Liver (tissue), 9 donors: Measurements from ENCODE around the gene RBM47. TPM values are rescaled to one million over a fixed set of nuclear protein-coding genes. Genes with fewer than 3 reads are reported as not detected.
A peak's percentile ranks its signal among the peaks of the same experiment; 100 is the strongest.

Source experiments
- DNase-seq: peaks from one replicate; pipeline ENCODE4 v3.0.0-alpha.2; 2017; ENCODE audit warnings: low spot score
- H3K27ac ChIP-seq, 2 donors: one replicate each; pipeline ENCODE4 v1.7.0; 2013; ENCODE audit warnings: inconsistent platforms in 2 of 2, low read length in 2 of 2, control low read depth in 1 of 2, low read depth in 1 of 2, mild to moderate bottlenecking in 1 of 2
- H3K27me3 ChIP-seq, 4 donors: one replicate each; pipeline versions ENCODE4 v1.6.1 to v1.7.0; 2013; ENCODE audit warnings: low read length in 3 of 4, inconsistent platforms in 1 of 4, mild to moderate bottlenecking in 1 of 4, moderate library complexity in 1 of 4; ENCODE audit not compliant: control insufficient read depth in 4 of 4, insufficient read depth in 4 of 4
- H3K36me3 ChIP-seq, 4 donors: one replicate each; pipeline versions ENCODE4 v1.6.1 to v1.7.0; 2013; ENCODE audit warnings: low read length in 3 of 4, mild to moderate bottlenecking in 3 of 4, low read depth in 1 of 4, moderate library complexity in 1 of 4; ENCODE audit not compliant: control insufficient read depth in 4 of 4, insufficient read depth in 3 of 4
- H3K4me1 ChIP-seq, 4 donors: one replicate each; pipeline versions ENCODE4 v1.6.1 to v1.7.0; 2013; ENCODE audit warnings: low read length in 3 of 4, mild to moderate bottlenecking in 3 of 4, moderate library complexity in 1 of 4; ENCODE audit not compliant: control insufficient read depth in 4 of 4, insufficient read depth in 4 of 4
- H3K4me3 ChIP-seq, 3 donors: one replicate each; pipeline versions ENCODE4 v1.6.1 to v1.7.0; 2013; ENCODE audit warnings: low read length in 3 of 3, control low read depth in 1 of 3, low read depth in 1 of 3, mild to moderate bottlenecking in 1 of 3
- H3K9ac ChIP-seq, 2 donors: one replicate each; pipeline ENCODE4 v1.7.0; 2013; ENCODE audit warnings: low read length in 2 of 2, mild to moderate bottlenecking in 2 of 2, moderate library complexity in 2 of 2, control low read depth in 1 of 2, low read depth in 1 of 2
- H3K9me3 ChIP-seq, 4 donors: one replicate each; pipeline versions ENCODE4 v1.6.1 to v1.7.0; 2013; ENCODE audit warnings: low read length in 3 of 4; ENCODE audit not compliant: control insufficient read depth in 4 of 4
- ATF3 ChIP-seq: IDR thresholded peaks from 2 replicates; pipeline ENCODE4 v1.6.1; 2016; ENCODE audit warnings: antibody characterized with exemption
- CTCF ChIP-seq: fragments of 150-350 bp; IDR thresholded peaks from 2 replicates; pipeline ENCODE4 v1.5.1; 2017; ENCODE audit warnings: improper control_type of control experiment, low read depth, low read length; ENCODE audit not compliant: missing input control
- EGR1 ChIP-seq, 2 donors: IDR thresholded peaks; 2 replicates each; pipeline ENCODE4 v1.6.1; 2016 to 2018; ENCODE audit warnings: antibody characterized with exemption in 2 of 2, low read depth in 2 of 2
- FOXA1 ChIP-seq: IDR thresholded peaks from 2 replicates; pipeline ENCODE4 v1.6.1; 2016; ENCODE audit warnings: antibody characterized with exemption
- FOXA2 ChIP-seq: IDR thresholded peaks from 2 replicates; pipeline ENCODE4 v1.6.1; 2016; ENCODE audit warnings: antibody characterized with exemption
- GABPA ChIP-seq, 2 donors: IDR thresholded peaks in 1 of 2; conservative IDR thresholded peaks in 1 of 2; 2 replicates each; pipeline ENCODE4 v1.6.1; 2016; ENCODE audit warnings: antibody characterized with exemption in 2 of 2, mild to moderate bottlenecking in 1 of 2, moderate library complexity in 1 of 2
- HNF4A ChIP-seq, 2 donors: conservative IDR thresholded peaks; 2 replicates each; pipeline ENCODE4 v1.6.1; 2016; ENCODE audit warnings: antibody characterized with exemption in 2 of 2, mild to moderate bottlenecking in 2 of 2
- HNF4G ChIP-seq: IDR thresholded peaks from 2 replicates; pipeline ENCODE4 v1.6.1; 2016; ENCODE audit warnings: antibody characterized with exemption
- JUND ChIP-seq, 2 donors: IDR thresholded peaks; 2 replicates each; pipeline ENCODE4 v1.6.1; 2016; ENCODE audit warnings: antibody characterized with exemption in 2 of 2
- MAX ChIP-seq: IDR thresholded peaks from 2 replicates; pipeline ENCODE4 v1.6.1; 2016; ENCODE audit warnings: antibody characterized with exemption
- NR2F2 ChIP-seq: IDR thresholded peaks from 2 replicates; pipeline ENCODE4 v1.6.1; 2016; ENCODE audit warnings: antibody characterized with exemption
- REST ChIP-seq: IDR thresholded peaks from 2 replicates; pipeline ENCODE4 v1.6.1; 2016; ENCODE audit warnings: antibody characterized with exemption, mild to moderate bottlenecking
- RXRA ChIP-seq, 2 donors: IDR thresholded peaks; 2 replicates each; pipeline ENCODE4 v1.6.1; 2017 to 2018; ENCODE audit warnings: antibody characterized with exemption in 2 of 2, mild to moderate bottlenecking in 1 of 2
- SP1 ChIP-seq: IDR thresholded peaks from 2 replicates; pipeline ENCODE4 v1.6.1; 2018; ENCODE audit warnings: antibody characterized with exemption, mild to moderate bottlenecking
- TAF1 ChIP-seq: conservative IDR thresholded peaks from 2 replicates; pipeline ENCODE4 v1.6.1; 2016; ENCODE audit warnings: antibody characterized with exemption, mild to moderate bottlenecking
- YY1 ChIP-seq: IDR thresholded peaks from 2 replicates; pipeline ENCODE4 v1.6.1; 2016; ENCODE audit warnings: antibody characterized with exemption, mild to moderate bottlenecking
- ZBTB33 ChIP-seq: IDR thresholded peaks from 2 replicates; pipeline ENCODE4 v1.6.1; 2016; ENCODE audit warnings: antibody characterized with exemption
- WGBS: extraction: QIAGEN DNeasy Blood & Tissue Kit; methylation state at CpG from one replicate; pipeline ENCODE4 v1.1.7; 2013; 5-methylcytosine and 5-hydroxymethylcytosine counted together
- polyA plus RNA-seq, 2 donors: library from polyadenylated mRNA; stranded (reverse) in 1 of 2; unstranded in 1 of 2; fragments of 200-250 nt in 1 of 2; fragments of >200 nt in 1 of 2; fragmentation: Nextera tagmentation in 1 of 2; extraction: Ambion mirVana in 1 of 2; gene quantifications; one replicate each; pipeline versions ENCODE4 v1.2.1 to v1.2.3, GENCODE V29; 2013 to 2015
- total RNA-seq, 2 donors: library from RNA; depleted of rRNA; stranded (reverse); fragments of >200 nt; gene quantifications; one replicate each; pipeline ENCODE4 v1.2.3, GENCODE V29; 2014
- donor health status: healthy.
- donor health status: healthy.
- donor health status: healthy.
- donor health status: healthy.
- donor health status: healthy.

Gene RBM47
- total and polyA plus RNA-seq, 4 donors: 16.5 to 81.2 (median 24.7) TPM

DNA sequence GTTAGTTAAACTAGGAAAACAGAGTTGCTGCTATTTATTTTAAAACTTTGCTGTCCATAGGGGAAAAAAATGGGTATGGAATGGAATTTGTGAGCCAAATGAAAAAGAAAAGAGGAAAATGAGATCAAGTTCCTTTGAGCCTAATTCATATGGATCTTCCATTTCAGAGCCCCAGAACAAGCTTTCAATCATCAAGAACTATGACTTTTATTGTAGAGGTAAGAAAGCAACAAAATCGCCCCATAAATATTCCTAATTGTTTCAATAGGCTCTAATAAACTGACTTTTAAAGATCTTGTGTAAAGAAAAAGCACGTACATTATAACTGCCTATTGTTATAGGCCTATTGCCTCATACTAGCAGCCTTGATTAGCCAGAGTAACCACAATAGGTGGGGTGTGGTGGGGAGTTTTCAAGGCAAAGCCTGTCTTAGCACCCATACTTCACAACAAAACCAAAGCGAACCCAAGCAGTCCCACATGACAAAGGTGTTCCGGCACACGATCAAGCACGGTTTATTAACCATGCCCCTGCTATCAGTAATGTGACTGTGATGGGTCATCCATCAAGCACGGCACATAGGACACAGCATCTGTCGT lies 44.4 kb downstream of the RBM47 start:
- Histone ChIP-seq H3K4me3 (no peak overlapping the region), H3K9ac (no peak overlapping the region), H3K36me3 (peaks cover 0 to 3% (median 1%) of the 10 kb centered on the region in 4 donors), H3K27me3 (no peaks in the 10 kb centered on the region), H3K27ac (peak overlapping the region in 1 of 2 donors; percentile 30), H3K4me1 (peaks cover 4 to 12% (median 8%) of the 10 kb centered on the region in 4 donors), H3K9me3 (no peaks in the 10 kb centered on the region)
- no peak for DNase-seq
- TF ChIP-seq NR2F2: no peak
- TF ChIP-seq TAF1: no peak
- no peak for TF ChIP-seq SP1
- TF ChIP-seq REST: no peak
- TF ChIP-seq MAX: no peak
- WGBS: 94% methylated on average over 8 of the region's 8 CpGs

- DNase-seq: no peak
- no peak overlapping the region for H3K9ac ChIP-seq
- H3K4me1 ChIP-seq: peaks cover 4 to 12% (median 8%) of the 10 kb centered on the region in 4 donors
- H3K36me3 ChIP-seq: peaks cover 0 to 3% (median 1%) of the 10 kb centered on the region in 4 donors
- TF ChIP-seq YY1 (no peak), NR2F2 (no peak), GABPA (IDR thresholded peaks at IDR 0.05 in 1 of 2, conservative IDR thresholded peaks at IDR 0.05 in 1 of 2) (no peak), JUND (IDR thresholded peaks at IDR 0.05) (no peak), TAF1 (no peak), ZBTB33 (no peak), ATF3 (no peak), HNF4A (conservative IDR thresholded peaks at IDR 0.05) (no peak), HNF4G (no peak), CTCF (no peak), FOXA1 (no peak), REST (no peak), EGR1 (IDR thresholded peaks at IDR 0.05; ENCODE audit: low read depth in 2 of 2) (no peak), SP1 (no peak), MAX (no peak), RXRA (IDR thresholded peaks at IDR 0.05) (no peak), FOXA2 (no peak)
- no peak overlapping the region for H3K4me3 ChIP-seq
- WGBS: 95% methylated on average over 3 of the region's 3 CpGs
- H3K27me3 ChIP-seq: no peaks in the 10 kb centered on the region
- H3K9me3 ChIP-seq: no peaks in the 10 kb centered on the region
- no peak overlapping the region for H3K27ac ChIP-seq
These were observed 45.0 kb downstream of the RBM47 start for GRCh38 chr4:40584517-40585141.
